ENCODE results near the gene DPEP2NB.

- TF ChIP-seq CTCF (IDR thresholded peaks at IDR 0.05 in 2 of 3, conservative IDR thresholded peaks at IDR 0.05 in 1 of 3; ENCODE audit: control insufficient read depth in 2 of 3, extremely low read depth in 1 of 3, insufficient read depth in 1 of 3, low read depth in 3 of 3, low read length in 3 of 3) = no peak
- no peak for TF ChIP-seq POLR2AphosphoS5 (IDR thresholded peaks at IDR 0.05; ENCODE audit: low read length)
Observed at GRCh38 chr16:67966549-67967182, 49.0 kb downstream of the DPEP2NB start.

Measured in GM12878 (cell line).